GM12878 (cell line): ENCODE results near the gene C4BPB. TPM values are rescaled to one million over a fixed set of nuclear protein-coding genes. Genes with fewer than 3 reads are reported as not detected.

Experiments
- PRDM15 ChIP-seq: fragments of 450-650 bp; formaldehyde crosslinking; IDR thresholded peaks from 2 replicates; pipeline ENCODE4 v1.4.0; 2020; ENCODE audit warnings: mild to moderate bottlenecking, moderate library complexity
- SRF ChIP-seq, 2 experiments: IDR thresholded peaks; 2 replicates each; pipeline ENCODE4 v1.6.1; 2011; ENCODE audit warnings: low read depth in 2 of 2, low read length in 2 of 2, mild to moderate bottlenecking in 1 of 2, moderate library complexity in 1 of 2
- TBL1XR1 ChIP-seq: IDR thresholded peaks from 2 replicates; pipeline ENCODE4 v1.6.1; 2012; ENCODE audit warnings: low read depth, low read length, improper control_type of control experiment
- ZNF274 ChIP-seq: IDR thresholded peaks from one replicate; pipeline ENCODE4 v1.8.0; 2011; ENCODE audit not compliant: insufficient read length, insufficient read depth
- polyA plus RNA-seq, 11 experiments: library from polyadenylated mRNA; depleted of rRNA in 4 of 11; unstranded in 6 of 11; stranded (reverse) in 5 of 11; fragments of >200 nt; fragmentation: Nextera tagmentation in 4 of 11; fragmentation: Illumina TruSeq in 1 of 11; extraction: Ambion mirVana in 4 of 11; extraction: Trizol in 1 of 11; gene quantifications; 1 replicate in 1 of 11; 2 replicates in 10 of 11; pipeline versions ENCODE4 v1.2.1 to v1.2.3, GENCODE V29; 2011 to 2016; ENCODE audit warnings: inconsistent platforms in 2 of 11, missing spikeins in 2 of 11, low read depth in 1 of 11
- total RNA-seq, 4 experiments: library from RNA; depleted of rRNA in 3 of 4; stranded (reverse); fragments of >200 nt in 3 of 4; fragmentation: Illumina TruSeq in 1 of 4; extraction: Trizol in 1 of 4; gene quantifications; 2 replicates each; pipeline versions ENCODE4 v1.2.1 to v1.2.3, GENCODE V29; 2013 to 2021
- TF ChIP-seq, protein P1 (sequence below): fragments of 450-650 bp; IDR thresholded peaks from 2 replicates; pipeline ENCODE4 v1.6.1; 2018; ENCODE audit warnings: borderline replicate concordance, mild to moderate bottlenecking; ENCODE audit not compliant: partially characterized antibody

C4BPB gene
- total and polyA plus RNA-seq, 10 of the 15 experiments (the other 5 are each of a cell fraction or from before 2014, with no cell fraction given), result 0.31 to 1.2 (median 0.53) TPM; not detected in 1

DNA sequence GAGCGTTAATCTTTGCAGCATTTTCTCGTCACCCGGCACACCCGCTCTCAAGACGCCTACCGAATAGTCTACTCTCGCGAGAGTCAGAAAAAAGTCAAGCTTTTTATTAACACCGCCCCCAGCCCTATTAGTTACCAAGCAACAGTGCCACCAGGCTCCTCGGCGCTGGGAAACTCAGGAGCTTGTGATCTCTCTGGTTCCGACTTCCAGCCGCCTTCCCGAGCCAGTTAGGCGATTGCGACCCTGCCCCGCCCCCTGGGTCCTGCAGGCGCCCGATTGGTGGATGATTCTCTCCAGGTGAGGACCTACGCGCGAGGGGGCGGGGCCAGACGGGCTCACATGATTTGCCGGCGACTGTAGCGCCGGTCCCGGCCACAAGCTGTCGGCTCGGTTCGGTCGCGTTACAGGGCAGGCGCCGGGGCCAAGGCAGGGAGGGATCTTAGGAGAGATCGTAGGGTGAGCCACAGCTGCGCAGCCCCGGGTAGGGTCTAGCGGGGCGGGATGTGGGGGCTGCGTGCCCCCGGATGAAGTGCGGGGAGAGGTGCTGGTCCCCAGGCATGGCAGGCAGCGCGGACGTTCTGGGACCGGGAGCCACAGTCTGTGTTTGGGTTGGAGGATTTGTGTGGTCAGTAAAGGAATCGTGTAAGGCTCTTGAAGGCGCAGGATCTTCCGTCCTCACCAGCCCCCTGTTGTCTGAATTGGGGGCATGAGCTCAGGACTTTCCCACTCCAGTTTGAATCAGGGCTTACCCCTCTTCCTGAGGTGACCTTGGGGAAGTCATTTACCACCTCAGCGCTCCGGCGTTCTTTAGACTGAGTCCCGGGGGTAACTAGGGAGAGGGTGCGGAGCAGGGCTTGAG is 35.5 kb upstream of the C4BPB start, which contains the start of gene PFKFB2 (continued):
- TF ChIP-seq PRDM15 (CRISPR knock-in tag), result no peak
- TF ChIP-seq TBL1XR1, result no peak
- TF ChIP-seq SRF (IDR thresholded peaks at IDR 0.05; ENCODE audit: low read depth in 2 of 2, low read length in 2 of 2), result no peak
- TF ChIP-seq ZNF274, result no peak
- TF ChIP-seq, protein P1, sequence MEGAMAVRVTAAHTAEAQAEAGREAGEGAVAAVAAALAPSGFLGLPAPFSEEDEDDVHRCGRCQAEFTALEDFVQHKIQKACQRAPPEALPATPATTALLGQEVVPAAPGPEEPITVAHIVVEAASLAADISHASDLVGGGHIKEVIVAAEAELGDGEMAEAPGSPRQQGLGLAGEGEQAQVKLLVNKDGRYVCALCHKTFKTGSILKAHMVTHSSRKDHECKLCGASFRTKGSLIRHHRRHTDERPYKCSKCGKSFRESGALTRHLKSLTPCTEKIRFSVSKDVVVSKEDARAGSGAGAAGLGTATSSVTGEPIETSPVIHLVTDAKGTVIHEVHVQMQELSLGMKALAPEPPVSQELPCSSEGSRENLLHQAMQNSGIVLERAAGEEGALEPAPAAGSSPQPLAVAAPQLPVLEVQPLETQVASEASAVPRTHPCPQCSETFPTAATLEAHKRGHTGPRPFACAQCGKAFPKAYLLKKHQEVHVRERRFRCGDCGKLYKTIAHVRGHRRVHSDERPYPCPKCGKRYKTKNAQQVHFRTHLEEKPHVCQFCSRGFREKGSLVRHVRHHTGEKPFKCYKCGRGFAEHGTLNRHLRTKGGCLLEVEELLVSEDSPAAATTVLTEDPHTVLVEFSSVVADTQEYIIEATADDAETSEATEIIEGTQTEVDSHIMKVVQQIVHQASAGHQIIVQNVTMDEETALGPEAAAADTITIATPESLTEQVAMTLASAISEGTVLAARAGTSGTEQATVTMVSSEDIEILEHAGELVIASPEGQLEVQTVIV, result no peak
- TF ChIP-seq, all 136 proteins: peak for 34
